ENCODE measurements around the gene EXOSC10.

Gene EXOSC10

DNA sequence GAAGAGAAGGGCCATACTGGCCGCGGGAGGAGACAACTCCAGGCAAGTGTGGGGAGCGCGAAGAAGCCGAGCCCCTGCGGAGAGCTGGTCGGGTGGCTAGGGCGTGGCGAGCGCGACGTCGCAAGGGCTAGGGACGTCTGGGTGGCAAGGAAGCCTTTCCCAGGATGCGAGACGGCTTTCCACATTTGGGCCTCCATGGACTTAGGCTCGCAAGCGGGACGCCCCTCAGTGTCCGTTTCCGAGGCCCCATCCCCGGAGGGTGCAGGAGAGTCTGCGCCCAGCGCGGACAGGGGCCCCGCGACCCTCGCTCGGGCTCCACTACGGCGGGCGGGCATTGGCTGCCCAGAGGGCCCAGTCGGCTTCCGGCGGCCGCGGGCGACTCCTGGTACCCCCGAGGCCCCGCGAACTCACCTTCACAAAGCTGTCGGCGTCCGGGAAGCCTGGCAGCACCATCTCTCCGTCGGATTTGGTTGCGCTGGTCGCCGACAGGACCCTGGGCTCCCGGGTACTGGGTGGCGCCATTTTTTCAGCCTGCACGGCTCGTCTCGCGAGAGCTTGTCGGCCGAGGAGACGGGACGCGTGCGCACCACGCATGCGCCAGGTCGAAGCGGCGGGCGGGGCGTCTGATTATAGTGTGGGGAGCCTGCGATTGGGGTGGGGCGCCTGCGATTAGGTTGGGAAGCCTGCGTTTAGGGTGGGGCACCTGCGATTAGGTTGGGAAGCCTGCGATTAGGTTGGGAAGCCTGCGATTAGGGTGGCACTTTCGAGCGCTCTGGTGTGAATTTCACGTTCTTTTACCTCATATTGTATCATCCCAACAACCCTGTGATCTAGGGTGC is at the start of gene EXOSC10:
Gene EXOSC10 (minus strand): TSS at position 560 of the 839 bp plus-strand sequence. CDS start 38 bp downstream, at position 522.
- ChIA-PET CTCF (interaction anchor here (1.4 kb wide), 1 partner anchor 62 kb away, joined by 6 read pairs; no protein-coding TSS in a partner anchor), POLR2A (interaction anchor here (0.6 to 2.2 kb wide), 23 partner anchors 8 to 198 kb away, joined by 3 to 18 read pairs (median 4); partner anchors contain the start of gene SRM)
- peak; percentile 99 for DNase-seq (ENCODE audit: extremely low spot score)
- TF ChIP-seq ELF4 (IDR thresholded peaks at IDR 0.05) (peak; percentile 20; the same call in 1 of the 2 replicates), L3MBTL2 (conservative IDR thresholded peaks at IDR 0.05) (peak; percentile 38), SUZ12 (IDR thresholded peaks at IDR 0.05) (no peak)

GRCh38 chr1:11147197-11147770 is 47.6 kb upstream of the EXOSC10 start:
- ChIA-PET CTCF (interaction anchor here (0.6 to 1.0 kb wide), 2 partner anchors 22 to 109 kb away, joined by 3 to 5 read pairs; no protein-coding TSS in a partner anchor), POLR2A (interaction anchor here (1.0 kb wide), 1 partner anchor 48 kb away, joined by 3 read pairs; the partner anchor contains the start of gene EXOSC10)
- no peak for DNase-seq (ENCODE audit: extremely low spot score)
- TF ChIP-seq HDGF (IDR thresholded peaks at IDR 0.05; ENCODE audit: borderline replicate concordance) (no peak), BHLHE40 (IDR thresholded peaks at IDR 0.05; ENCODE audit: borderline replicate concordance) (no peak), SP1 (IDR thresholded peaks at IDR 0.05) (no peak), ZNF384 (IDR thresholded peaks at IDR 0.05) (no peak), ARNT (IDR thresholded peaks at IDR 0.05) (no peak), FOXM1 (IDR thresholded peaks at IDR 0.05; ENCODE audit: borderline replicate concordance) (no peak), LEF1 (IDR thresholded peaks at IDR 0.05; ENCODE audit: borderline replicate concordance) (no peak), FOXA1 (IDR thresholded peaks at IDR 0.05) (no peak), TARDBP (IDR thresholded peaks at IDR 0.05) (no peak), NFRKB (IDR thresholded peaks at IDR 0.05) (no peak), CTBP1 (IDR thresholded peaks at IDR 0.05; ENCODE audit: borderline replicate concordance) (no peak), L3MBTL2 (conservative IDR thresholded peaks at IDR 0.05) (no peak), SUZ12 (IDR thresholded peaks at IDR 0.05) (no peak), ELF4 (IDR thresholded peaks at IDR 0.05) (no peak), FOXK2 (IDR thresholded peaks at IDR 0.05) (no peak), PKNOX1 (IDR thresholded peaks at IDR 0.05) (no peak)

GRCh38 chr1:11145741-11146140 is 46.1 kb upstream of the EXOSC10 start:
- no peak for DNase-seq (ENCODE audit: extremely low spot score)
- CTCF ChIA-PET: interaction anchor here (0.6 kb wide), 1 partner anchor 500 kb away, joined by 3 read pairs; no protein-coding TSS in a partner anchor
- POLR2A ChIA-PET: no interaction called here
- no peak for TF ChIP-seq TARDBP (IDR thresholded peaks at IDR 0.05)
- TF ChIP-seq ELF4 (IDR thresholded peaks at IDR 0.05): no peak
- no peak for TF ChIP-seq SP1 (IDR thresholded peaks at IDR 0.05)
- no peak for TF ChIP-seq ZNF384 (IDR thresholded peaks at IDR 0.05)

- POLR2A ChIA-PET: no interaction called here
- TF ChIP-seq BHLHE40 (IDR thresholded peaks at IDR 0.05; ENCODE audit: borderline replicate concordance) (no peak), SUZ12 (IDR thresholded peaks at IDR 0.05) (no peak), PKNOX1 (IDR thresholded peaks at IDR 0.05) (no peak), SP1 (IDR thresholded peaks at IDR 0.05) (no peak), ZNF384 (IDR thresholded peaks at IDR 0.05) (no peak), CTBP1 (IDR thresholded peaks at IDR 0.05; ENCODE audit: borderline replicate concordance) (no peak), HDGF (IDR thresholded peaks at IDR 0.05; ENCODE audit: borderline replicate concordance) (no peak), NFRKB (IDR thresholded peaks at IDR 0.05) (no peak), L3MBTL2 (conservative IDR thresholded peaks at IDR 0.05) (no peak), FOXK2 (IDR thresholded peaks at IDR 0.05) (no peak), TARDBP (IDR thresholded peaks at IDR 0.05) (no peak), ARNT (IDR thresholded peaks at IDR 0.05) (no peak), LEF1 (IDR thresholded peaks at IDR 0.05; ENCODE audit: borderline replicate concordance) (no peak), FOXM1 (IDR thresholded peaks at IDR 0.05; ENCODE audit: borderline replicate concordance) (no peak), ELF4 (IDR thresholded peaks at IDR 0.05) (no peak), FOXA1 (IDR thresholded peaks at IDR 0.05) (no peak)
- CTCF ChIA-PET: no interaction called here
- DNase-seq (ENCODE audit: extremely low spot score): no peak
These were observed 45.0 kb upstream of the EXOSC10 start for GRCh38 chr1:11144570-11145256.

DNA sequence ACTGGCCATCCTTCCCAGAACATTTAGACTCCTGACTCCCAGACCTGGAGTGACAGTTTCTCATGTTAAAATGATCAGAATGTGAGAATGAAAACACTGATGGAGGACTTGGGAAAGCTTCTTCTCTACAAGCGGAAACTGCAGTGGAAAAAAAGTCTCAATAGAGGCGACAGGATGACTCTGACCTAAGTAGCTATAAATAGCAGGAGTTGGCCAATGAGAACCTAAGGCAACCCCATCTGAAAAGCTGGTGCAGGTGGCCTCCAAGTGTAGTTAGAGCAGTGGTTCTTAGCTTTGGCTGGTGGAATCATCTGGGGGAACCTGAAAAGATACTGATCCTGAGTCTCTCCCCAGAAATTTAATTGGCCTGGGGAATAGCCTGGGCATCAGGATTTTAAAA is 44.2 kb upstream of the EXOSC10 start:
- CTCF ChIA-PET: interaction anchor here (0.7 kb wide), 1 partner anchor 112 kb away, joined by 3 read pairs; no protein-coding TSS in a partner anchor
- POLR2A ChIA-PET: no interaction called here
- no peak for DNase-seq (ENCODE audit: extremely low spot score)
- TF ChIP-seq ZNF384 (IDR thresholded peaks at IDR 0.05) (no peak), SUZ12 (IDR thresholded peaks at IDR 0.05) (no peak), FOXK2 (IDR thresholded peaks at IDR 0.05) (no peak), FOXA1 (IDR thresholded peaks at IDR 0.05) (no peak), ELF4 (IDR thresholded peaks at IDR 0.05) (no peak), FOXM1 (IDR thresholded peaks at IDR 0.05; ENCODE audit: borderline replicate concordance) (no peak), CTBP1 (IDR thresholded peaks at IDR 0.05; ENCODE audit: borderline replicate concordance) (no peak), HDGF (IDR thresholded peaks at IDR 0.05; ENCODE audit: borderline replicate concordance) (no peak), TARDBP (IDR thresholded peaks at IDR 0.05) (no peak), PKNOX1 (IDR thresholded peaks at IDR 0.05) (no peak), ARNT (IDR thresholded peaks at IDR 0.05) (no peak)

Data from HEK293T (cell line).